HG03159 (cell line): ENCODE data around the gene FSTL3.
"Not testable (repeated sequence)": the region's sequence is repeated elsewhere in the genome, so short reads cannot be mapped to it uniquely, and the experiment has no call there.

ENCODE experiments used
- ATAC-seq: cut with Tn5 transposase; IDR thresholded peaks from one replicate; pipeline ENCODE4 v1.9.1; 2021; ENCODE audit warnings: mild to moderate bottlenecking, moderate library complexity; ENCODE audit not compliant: unreplicated experiment

The FSTL3 gene

DNA sequence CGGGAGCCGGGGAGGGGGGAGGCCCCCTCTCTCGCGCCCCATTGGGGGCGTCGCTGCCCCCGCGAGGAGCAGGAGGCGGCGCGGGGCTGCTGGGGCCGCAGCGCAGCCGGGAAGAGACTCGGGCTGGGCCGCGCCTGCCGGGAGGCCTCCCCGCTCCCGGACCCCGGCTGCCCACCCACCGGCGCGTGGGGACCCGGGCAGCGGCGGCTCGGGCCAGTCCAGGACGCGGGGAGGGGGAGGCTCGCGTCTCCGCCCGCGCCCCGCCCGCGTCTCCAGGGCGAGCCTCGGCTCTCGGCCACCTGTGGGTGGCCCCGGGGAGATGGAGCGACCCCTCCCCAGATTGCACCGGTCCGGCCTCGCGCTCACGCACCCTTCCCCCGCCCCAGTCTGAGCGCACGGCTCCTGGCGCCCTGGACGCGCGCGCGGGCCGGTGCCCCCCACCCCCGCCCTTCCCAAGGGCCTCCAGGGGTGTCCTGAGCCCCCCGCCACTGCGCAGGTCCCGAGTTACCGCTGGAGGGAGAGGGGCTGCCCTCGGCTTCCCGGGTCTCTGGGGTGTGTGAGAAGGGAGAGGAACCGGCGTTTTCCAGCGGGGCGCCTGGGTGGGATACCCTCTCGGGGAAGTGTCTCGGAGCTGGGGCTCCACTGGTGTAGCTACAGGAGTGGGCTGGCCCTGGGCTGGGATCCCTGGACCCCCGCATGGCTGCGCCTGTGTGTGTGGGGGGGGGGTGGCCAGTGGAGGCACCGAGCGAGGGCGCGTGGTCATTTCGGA lies 33.2 kb downstream of the FSTL3 start:
- ATAC-seq = no peak

DNA sequence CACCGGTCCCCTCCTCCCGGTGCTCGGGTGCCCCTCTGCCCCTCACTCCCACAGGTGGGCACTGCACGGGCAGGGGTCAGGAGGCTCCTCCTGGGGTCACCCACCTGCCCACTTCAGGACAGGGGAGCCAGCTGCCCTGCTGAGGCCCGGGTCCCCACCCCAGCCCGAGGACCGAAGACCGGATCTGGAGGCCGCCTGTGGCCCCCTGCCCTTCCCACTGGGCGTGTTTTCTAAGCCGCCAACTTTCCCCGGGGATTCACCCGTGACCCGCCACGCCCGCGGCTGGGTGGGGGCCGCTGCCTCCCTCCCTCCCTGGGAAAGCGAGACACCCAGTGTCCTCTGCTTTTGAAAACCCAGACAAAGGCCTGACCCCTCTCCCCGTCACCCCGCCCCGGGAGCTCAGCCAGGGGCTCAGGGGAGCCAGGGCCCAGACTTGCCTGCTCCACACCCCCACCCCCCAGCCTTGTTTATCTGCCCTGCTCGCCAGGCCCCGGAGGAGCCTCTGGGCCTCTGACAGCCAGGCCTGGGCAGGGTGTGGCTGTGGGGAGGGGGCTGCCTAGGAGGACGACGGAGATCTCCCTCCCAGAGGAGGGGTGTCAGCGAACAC lies 33.9 kb downstream of the FSTL3 start:
- ATAC-seq = no peak

DNA sequence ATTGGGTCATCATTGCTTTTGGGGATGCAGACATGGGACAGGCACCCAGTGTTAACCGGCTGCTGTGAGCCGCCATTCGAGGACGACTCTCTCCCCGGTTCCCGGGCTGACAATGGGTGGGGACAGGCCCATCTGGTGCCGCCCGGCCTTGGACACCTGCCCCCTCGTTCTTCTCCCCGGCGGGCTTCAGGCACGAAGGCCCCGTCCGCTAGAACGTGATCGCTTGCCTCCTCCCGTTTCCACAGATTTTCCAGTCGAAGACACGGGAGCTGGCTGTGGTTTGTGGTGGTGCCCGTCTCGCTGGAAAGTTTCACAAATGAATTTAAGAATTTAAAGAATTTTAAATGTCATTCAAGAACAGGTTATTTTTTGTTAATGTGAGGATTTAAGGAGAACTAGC lies 34.6 kb downstream of the FSTL3 start:
- no peak for ATAC-seq

DNA sequence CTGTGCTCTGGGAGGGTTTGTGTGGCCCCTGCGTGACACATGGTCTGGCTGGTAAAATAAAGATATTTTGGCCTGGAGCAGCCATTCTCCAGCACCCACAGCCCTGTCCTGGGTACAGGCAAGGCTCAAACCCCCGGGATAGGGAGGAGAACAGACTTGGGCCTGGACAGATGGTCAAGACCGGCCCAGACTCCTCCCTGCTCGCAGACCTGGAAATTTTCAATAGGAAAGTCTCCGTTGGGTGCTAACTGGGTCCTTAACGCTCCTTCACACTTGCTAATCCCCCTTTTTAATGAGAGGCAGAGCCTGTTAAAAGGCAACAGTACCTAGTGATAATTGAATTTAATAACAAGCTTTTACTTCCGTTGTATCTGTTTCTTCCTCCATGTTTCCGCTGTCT lies 35.1 kb downstream of the FSTL3 start:
- no peak for ATAC-seq

DNA sequence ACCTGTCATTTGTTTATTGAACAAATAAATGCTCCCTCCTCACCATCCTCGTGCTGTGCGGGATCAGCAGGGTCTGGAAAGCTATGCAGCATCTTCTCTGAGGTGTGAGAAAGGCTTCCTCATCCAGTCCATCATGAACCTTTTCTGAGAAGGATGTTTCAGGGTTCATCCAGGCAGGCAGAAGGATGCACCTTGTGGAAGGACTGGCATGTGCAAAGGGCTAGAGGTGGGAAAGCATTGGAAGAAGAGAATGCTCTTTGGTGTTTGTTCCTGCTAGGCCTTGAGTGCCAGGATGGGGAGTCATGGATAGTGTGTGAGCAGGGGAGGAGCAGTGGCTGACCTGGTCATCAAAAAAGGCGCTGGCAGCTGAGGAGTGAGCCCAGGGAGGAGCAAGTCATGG lies 39.2 kb downstream of the FSTL3 start:
- no peak for ATAC-seq

DNA sequence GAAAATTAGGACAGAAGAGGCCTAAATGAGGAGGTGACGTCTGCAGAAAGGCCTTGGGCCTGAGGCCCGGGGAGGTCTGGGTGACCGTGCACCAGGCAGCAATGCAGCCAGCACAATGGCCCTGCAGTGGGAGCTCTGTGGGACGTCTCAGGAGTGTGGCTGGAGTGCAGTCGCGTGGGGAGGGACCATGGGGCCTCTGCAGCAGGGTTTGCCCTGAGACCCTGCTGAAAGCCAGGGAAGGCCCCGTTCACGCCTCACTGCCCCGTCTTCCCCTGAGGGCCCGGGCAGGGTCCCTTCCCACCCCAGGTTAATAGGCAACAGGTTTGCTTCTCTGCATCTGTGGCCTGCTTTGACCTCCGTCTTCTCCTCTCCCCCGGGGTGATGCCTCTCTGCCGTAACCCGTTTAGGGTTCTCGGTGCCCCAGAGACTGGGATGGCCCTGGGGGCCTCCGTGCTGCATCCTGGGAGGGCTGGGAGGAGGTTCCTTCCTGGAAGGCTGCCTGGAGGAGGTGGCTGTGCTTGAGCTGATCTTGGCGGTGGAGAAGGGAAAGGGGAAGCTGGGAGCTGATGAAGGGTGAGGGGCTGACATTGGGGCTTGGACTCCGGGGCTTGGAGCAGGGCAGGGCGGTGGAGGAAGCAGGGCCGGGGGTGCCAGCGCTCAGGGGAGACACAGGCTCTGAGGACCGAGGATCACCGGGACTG lies 42.2 kb downstream of the FSTL3 start:
- no peak for ATAC-seq

DNA sequence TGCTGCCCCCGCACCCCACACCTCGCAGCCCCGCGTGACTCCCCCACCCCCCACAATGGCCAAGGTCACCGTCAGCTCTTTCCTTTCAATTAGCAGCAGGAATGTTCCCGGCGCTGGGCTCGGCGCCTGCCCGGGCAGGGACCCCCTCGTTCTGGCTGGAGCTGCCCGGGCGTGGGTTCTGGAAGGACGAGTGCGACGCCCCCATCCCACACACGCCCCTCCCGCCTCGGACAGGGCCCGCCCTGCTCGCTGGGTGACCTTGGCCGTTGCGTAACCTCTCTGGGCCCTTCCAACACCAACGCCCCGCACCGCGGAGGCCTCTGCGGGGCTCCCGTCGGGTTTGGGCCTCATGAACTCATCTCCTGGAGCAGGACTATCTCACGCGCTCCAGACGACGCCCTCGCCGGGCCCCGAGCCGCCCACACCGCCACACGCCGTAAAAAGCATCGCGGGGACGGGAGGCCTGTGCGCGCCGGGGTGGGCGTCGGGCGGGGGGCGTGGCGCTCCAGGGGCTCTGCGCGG lies 42.9 kb downstream of the FSTL3 start:
- ATAC-seq = no peak

DNA sequence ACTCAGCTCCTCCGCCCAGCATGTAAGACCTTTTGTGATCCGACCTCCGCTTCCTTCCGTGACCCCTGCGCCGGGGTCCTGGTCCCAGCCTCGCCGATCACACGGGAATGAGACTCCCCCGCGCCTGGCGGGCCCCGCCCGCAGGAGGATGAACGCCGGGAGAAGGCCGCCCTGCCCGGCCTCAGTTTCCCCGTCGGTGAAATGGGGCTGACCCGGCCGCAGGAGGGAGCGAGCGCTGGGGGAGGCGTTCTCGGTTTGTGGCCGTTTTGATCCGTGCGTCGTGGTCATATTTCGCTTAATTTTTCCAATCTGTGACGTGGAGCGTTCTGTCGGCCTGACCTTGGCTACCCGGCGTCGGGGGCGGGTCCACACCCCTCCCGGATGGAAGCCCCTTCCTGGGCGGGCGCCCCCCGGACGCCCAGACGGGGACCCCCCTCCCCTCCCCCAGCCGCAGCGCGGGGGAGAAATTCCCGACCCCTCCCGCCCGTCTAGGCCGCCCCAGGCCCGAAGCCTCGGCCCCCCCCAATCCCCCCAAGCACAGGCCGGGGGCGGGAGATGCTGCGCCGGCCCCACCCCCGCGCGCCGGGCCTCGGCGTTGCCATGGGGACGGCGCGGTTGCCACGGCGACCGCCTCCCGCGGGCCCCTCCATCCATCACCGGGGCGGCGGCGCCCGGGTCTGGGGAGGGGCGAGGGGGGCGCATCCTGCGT lies 43.6 kb downstream of the FSTL3 start:
- ATAC-seq = no peak

DNA sequence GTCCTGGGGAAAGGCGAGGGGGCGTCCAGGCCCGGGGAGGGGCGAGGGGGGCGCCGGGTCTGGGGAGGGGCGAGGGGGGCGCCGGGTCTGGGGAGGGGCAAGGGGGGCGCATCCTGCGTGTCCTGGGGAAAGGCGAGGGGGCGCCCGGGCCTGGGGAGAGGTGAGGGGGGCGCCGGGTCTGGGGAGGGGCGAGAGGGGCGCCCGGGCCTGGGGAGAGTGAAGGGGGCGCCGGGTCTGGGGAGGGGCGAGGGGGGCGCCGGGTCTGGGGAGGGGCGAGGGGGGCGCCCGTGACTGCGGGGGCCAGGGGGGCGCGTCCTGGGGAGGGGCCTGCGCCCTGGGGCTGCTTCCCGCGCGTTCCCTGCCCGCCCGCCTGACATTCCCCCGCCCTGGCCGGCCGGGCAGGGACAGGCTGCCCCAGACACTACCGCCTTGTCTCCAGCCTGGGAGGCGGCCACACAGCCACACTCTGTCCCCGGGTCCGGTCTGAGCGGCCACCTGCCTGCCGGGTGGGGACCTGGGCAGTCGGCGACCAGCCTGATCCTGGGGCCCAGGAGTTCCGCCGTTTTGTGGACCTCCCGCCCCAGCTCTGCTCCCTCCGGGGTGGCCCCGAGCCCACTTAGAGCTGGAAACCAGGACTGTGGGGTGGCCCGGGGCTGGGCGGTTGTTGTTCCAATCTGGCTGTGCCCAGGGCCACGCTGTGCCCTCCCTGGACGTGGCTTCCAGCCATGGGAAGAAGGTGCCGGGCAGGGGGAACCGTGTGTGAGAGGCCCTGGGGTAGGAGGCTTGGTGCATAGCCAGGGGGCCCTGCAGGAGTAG lies 44.4 kb downstream of the FSTL3 start:
- ATAC-seq = no peak

DNA sequence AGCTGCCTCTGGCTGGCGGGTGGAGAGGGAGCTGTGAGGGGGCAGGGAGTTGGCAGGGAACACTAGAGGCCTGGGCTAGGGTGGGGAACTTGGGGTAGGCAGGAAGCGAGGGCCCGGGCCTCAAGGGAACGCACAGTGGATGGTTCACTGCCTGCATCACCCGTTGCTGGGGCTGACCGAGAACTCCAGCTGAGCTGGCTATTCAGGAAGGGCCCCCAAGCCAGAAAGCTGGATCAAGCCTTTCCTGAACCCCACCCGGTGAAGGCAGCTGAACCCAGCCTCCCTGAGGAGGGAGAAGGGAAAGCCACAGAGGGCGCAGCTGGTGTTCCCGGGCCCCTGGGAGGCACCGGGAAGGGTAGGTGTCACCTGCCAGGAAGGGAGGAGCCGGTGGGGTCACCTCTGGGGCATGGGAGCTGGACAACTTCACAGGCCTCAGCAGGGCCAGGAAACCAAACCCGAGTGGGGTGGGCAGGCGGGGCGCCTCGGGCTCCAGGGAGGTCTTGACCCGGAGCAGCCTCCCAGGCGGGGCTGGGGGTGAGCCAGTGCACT lies 46.4 kb downstream of the FSTL3 start:
- ATAC-seq = no peak

DNA sequence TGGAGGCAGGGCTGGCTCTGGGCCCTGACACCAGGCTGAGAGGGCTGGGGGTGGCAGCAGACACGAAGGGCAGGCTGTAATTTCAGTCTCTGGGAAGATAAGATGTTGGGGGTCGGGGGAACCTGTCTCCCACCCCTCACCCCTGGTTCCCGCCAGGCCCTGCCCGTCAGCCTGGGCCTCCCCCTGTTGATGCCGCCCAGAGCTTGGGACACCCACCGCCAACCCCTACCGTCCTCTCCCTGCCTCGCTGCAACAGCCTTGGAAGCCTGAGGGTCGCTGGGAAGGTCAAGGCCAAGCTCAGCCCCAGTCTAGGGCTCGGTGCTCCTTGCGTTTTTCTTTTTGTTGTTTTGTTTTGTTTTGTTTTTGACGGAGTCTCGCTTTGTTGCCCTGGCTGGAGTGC lies 47.1 kb downstream of the FSTL3 start:
- ATAC-seq = no peak

DNA sequence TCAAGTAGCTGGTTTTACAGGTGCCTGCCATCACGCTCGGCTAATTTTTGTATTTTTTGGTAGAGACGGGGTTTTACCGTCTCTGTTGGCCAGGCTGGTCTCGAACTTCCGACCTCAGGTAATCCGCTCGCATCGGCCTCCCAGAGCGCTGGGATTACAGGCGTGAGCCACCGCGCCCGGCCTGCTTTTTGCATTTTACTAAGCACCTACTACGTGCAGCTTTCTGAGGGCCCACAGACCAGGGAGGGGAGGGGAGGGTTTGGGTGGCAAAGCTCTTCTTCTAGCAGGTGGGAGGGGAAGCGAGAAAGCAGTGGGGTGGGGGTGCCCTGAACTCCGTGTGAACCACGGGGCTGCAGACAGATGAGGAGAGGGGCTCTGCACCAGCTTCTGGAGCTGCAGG lies 47.5 kb downstream of the FSTL3 start:
- ATAC-seq = no peak

DNA sequence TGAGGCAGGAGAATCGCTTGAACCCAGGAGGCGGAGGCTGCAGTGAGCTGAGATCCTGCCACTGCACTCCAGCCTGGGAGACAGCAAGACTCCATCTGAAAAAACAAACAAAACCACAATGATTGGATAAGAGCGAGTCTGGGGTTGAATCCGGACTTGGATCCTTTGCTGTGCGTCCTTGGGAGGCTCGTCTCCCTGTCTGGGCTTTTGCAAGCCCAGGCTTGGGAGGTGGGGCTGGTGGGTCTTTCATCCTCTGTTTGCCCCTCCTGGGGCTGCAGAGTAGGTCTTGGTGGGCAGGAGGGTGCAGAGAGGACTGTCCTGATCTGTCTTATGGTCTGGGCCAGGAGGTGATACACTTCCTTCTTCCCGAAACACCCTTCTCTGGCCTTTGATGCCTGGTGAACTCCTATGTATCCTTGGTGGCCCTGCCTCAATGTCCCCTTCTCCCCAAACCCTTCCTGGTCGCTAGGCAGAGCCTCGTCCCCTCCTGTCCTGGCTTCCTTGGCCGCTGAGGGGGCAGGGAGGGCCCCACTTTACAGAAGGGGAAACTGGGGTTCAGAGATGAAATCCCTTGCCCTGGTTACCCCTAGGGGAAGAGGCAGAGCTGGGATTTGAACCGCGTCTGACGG lies 49.4 kb downstream of the FSTL3 start:
- no peak for ATAC-seq

DNA sequence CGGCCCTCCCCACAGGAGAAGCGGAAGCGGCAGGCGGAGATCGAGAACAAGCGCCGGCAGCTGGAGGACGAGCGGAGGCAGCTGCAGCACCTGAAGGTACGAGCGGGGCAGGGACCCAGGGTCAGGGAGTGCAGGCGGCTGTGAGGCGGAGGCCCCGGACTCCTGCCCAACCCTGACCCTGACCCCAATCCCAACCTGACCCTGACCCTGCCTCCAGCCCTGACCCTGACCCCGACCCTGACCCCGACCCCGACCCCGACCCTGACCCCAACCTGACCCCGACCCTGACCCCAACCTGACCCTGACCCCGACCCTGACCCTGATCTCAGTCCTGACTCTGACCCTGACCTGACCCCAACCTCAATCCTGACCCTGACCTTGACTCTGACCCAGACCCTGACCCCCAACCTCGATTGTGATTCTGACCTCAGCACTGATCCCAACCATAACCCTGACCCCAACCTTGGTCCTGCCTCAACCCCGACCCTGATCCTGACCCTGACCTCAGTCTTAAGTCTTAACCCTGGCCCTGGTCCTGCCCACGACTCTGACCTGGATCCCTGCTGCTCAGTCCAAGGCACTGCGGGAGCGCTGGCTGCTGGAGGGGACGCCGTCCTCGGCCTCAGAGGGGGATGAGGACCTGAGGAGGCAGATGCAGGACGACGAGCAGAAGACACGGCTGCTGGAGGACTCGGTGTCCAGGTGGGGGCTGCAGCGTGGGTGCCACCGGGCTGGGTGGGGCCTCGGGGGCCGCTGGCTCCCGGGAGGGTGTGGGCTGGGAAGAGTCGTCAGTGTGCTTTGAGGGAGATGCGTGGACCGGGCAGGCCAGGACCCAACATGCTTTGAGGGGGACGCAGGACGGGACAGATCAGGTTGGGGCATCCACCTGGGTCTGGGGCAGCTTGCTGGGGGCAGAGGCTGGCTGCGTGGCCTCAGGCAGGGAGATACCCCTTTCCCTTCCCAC lies 51.1 kb downstream of the FSTL3 start:
- no peak for ATAC-seq

DNA sequence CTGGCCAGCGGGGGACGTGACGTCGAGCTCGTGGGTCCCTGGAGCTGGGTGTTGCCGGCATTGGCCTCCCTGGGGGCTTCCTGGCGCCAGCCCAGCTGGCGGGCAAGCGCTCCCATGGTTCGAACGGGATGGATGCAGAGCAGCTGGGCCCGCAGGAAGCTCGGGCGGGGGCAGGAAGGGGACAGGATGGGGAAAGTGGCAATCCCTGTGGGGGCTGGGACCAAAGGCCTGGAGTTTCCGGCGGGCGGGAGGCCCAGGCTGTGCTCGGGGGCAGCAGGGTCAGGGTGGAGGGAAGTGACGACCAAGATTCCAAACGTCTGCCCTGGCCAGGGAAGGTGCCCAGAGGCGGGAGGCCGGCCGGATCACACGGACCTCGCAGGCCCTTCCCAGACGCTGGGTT lies 51.8 kb downstream of the FSTL3 start:
- ATAC-seq = no peak

DNA sequence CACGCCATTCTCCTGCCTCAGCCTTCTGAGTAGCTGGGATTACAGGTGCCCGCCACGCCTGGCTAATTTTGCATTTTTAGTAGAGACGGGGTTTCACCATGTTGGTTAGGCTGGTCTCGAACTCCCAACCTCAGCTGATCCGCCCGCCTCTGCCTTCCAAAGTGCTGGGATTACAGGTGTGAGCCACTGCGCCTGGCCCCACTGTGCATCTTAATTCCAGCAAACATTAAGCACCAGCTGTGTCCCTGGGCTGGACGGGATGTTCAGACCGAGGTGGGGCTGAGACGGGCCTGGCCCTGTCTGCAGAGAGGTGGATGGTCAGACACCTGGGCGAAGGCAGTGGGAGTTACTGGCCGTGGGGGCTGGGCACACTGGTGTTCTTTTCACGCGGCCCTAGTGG lies 53.4 kb downstream of the FSTL3 start:
- not testable (repeated sequence) for ATAC-seq

DNA sequence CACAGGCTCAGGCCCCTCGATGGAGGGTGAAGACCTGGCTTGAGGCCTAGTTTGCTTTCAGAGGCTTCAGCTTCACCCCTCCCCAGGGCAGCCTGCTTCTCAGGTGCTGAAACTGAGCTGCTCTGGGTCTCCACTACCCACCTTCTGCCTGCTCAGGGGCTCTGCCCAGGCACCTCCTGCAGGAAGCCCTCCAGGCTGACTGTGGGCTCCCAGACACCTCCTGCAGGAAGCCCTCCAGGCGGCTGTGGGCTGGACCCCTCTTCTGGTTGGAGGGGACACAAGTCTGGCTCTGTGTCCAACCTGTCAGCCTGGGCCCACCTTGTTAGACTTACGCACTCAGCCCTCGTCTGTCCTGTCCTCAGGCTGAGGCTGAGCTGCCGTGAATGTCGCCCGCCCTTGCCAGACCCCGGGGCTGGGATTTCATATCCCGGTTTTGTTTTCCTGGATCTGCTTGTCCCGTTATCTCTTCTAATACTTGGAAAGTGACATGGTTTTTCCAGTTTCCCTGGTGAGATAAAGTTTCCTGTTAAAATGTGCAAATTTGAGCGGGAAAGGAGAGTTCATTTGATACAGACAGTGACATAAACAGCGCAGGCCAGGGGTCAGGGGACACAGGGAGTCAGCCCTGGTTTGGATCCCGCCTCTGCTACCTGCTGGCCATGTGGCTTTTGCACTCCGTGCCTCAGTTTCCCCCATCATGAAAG lies 53.9 kb downstream of the FSTL3 start:
- no peak for ATAC-seq

DNA sequence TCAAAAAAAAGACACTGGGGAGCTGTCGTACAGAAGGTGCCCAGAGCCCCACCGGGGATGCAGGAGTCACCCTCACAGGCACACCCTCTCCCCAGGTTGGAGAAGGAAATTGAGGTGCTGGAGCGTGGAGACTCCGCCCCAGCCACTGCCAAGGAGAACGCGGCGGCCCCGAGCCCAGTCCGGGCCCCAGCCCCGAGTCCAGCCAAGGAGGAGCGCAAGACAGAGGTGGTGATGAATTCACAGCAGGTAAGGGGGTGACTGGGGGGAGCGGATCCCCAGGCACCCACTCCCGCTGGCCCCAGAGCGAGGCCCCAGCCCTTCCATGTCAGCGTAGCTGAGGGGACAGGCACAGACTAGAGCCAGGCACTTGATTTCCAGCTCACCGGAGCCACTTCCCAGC lies 54.8 kb downstream of the FSTL3 start:
- no peak for ATAC-seq
